GM21576 (cell line): ENCODE results near the gene EMP1.

ENCODE experiments used
- ATAC-seq: cut with Tn5 transposase; IDR thresholded peaks from one replicate; pipeline ENCODE4 v1.9.1; 2021; ENCODE audit warnings: mild to moderate bottlenecking, moderate library complexity; ENCODE audit not compliant: unreplicated experiment

EMP1 gene

DNA sequence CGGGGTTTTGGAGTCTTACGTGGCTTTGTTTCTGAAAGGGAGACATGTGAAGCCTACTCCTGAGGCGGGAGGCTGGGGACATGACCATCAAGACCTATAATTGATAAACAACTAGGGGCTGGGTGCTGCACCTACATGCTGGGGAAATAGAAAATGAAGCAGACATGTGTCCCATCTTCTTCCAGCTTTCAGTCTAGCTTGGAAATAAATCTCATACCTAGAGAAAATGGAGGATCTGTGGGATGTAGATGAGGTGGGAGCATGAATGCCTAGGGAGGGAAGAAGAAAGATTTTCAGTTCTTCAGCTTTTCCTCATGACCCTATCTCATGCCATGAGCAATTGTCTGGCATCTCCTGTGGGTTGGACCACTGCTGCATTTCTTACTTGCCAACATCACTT, 22.1 kb downstream of the EMP1 start:
- ATAC-seq, result no peak

DNA sequence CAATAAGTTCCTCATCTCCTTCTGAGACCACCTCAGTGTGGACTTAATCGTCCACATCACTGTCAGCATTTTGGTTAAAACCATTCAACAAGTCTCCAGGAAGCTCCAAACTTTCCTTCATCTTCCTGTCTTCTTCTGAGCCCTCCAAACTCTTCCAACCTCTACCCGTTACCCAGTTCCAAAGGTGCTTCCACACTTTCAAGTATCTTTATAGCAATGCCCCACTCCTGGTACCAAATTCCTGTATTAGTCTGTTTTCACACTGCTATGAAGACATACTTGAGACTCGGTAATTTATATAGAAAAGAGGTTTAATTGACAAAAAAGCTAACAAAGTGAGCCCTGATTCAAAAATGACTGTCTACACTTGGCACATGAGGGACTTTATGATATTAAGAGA, 22.8 kb downstream of the EMP1 start:
- no peak for ATAC-seq

GRCh38 chr12:13220838-13221237, 24.3 kb downstream of the EMP1 start:
- no peak for ATAC-seq

- no peak for ATAC-seq
Observed at GRCh38 chr12:13222076-13222475, 25.6 kb downstream of the EMP1 start.

GRCh38 chr12:13223179-13223804, 26.8 kb downstream of the EMP1 start:
- ATAC-seq, result no peak

GRCh38 chr12:13223941-13224340, 27.4 kb downstream of the EMP1 start:
- no peak for ATAC-seq

DNA sequence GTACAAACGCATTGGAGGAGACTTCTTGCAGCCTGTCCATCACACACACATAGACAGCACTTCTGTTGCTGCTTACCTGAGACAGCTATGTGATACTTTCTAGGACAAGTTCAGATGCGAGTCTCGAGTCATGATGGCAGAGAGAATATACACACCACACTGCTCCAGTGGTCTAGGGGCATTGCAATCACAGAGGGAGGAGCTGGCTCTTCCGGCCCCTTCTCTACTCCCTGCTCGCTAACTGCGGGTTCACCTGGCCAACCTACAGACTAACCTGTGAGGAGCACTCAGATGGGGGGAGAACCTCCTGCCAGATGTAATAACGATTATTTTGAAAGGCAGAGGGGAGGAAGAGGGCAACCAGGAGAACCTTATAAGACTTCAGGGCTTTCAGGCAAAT, 30.7 kb downstream of the EMP1 start:
- no peak for ATAC-seq

DNA sequence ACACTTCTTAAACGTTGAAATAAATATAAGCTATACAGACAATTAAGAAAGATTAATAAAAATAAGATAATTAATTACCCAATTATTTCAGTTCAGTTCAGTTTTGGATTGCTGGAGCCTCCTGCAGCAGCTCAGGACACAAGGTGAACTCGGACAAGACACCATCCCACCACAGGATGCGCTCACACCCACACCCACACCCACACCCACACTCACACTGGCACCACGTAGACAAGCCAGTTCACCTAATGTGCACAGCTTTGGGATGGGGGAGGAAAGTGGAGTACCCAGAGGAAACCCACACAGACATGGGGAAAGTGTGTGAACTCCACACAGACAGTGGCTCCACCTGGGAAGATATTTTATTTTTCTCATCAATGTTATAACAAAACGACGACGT, 32.1 kb downstream of the EMP1 start:
- no peak for ATAC-seq

GRCh38 chr12:13229504-13229903, 33.0 kb downstream of the EMP1 start:
- no peak for ATAC-seq

- ATAC-seq, result no peak
Observed at GRCh38 chr12:13230500-13230899, 34.0 kb downstream of the EMP1 start.

DNA sequence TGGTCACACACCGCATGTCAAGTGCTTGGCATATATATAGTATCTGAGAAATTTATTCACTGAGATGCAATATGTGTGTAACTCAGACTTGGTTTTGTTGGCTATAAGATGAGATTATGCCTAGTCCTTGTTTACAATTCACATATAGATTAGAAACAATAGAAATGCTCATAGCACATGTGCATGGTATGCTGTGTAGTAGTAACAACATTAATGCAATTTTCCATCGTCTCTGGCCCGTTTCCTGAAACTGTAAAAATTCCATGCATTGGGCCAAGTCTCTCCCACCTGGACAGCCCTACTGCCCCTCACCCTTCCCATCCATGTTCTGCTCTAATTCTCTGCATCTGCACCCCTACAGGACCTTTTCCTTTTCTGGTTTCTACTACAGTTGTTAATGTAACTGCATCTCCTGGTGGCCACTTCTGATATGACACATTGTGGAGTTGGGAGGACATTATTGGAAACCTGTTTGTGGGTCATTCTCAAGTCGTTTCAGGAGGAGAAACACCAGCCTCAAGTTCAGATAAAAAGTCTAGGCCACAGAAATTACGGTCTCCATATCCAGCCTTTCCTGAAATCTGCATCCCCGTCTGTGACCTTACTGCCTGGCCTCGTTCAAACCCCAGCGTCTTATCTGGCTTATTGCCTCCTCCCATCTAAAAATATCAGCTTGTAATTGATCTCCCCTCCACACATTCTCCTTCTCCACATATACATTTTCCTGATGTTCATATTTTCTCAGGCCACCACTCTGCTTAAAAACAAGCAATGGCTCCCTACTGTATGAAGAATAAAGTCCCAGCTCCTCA, 37.5 kb downstream of the EMP1 start:
- no peak for ATAC-seq

GRCh38 chr12:13238204-13238603, 41.7 kb downstream of the EMP1 start:
- no peak for ATAC-seq

- no peak for ATAC-seq
Observed at GRCh38 chr12:13241833-13242488, 45.4 kb downstream of the EMP1 start.

GRCh38 chr12:13242936-13243335, 46.4 kb downstream of the EMP1 start:
- no peak for ATAC-seq

- ATAC-seq, result no peak
Observed at GRCh38 chr12:13243516-13244070, 47.1 kb downstream of the EMP1 start.

GRCh38 chr12:13247596-13247995, 51.1 kb downstream of the EMP1 start:
- no peak for ATAC-seq

GRCh38 chr12:13248964-13249363, 52.4 kb downstream of the EMP1 start:
- ATAC-seq, result no peak

GRCh38 chr12:13250416-13250815, 53.9 kb downstream of the EMP1 start:
- no peak for ATAC-seq

GRCh38 chr12:13251521-13251920, 55.0 kb downstream of the EMP1 start:
- no peak for ATAC-seq

GRCh38 chr12:13252024-13252423, 55.5 kb downstream of the EMP1 start:
- no peak for ATAC-seq

GRCh38 chr12:13252616-13253015, 56.1 kb downstream of the EMP1 start:
- ATAC-seq, result no peak
